Epithelial cell of esophagus (primary cell): ENCODE measurements around the gene NHSL2.

Experiments
- DNase-seq: peaks from one replicate; pipeline ENCODE4 v3.0.0; 2010; ENCODE audit warnings: low read depth
- H3K4me3 ChIP-seq: 2 replicates; pipeline ENCODE4 v1.5.1; 2011; ENCODE audit warnings: mild to moderate bottlenecking, low read length, control low read depth
- CTCF ChIP-seq: IDR thresholded peaks from 2 replicates; pipeline ENCODE4 v1.5.1; 2011; ENCODE audit warnings: low read depth, mild to moderate bottlenecking, low read length, control low read depth, inconsistent platforms; ENCODE audit not compliant: insufficient read depth; ENCODE audit errors: missing control alignments

The NHSL2 gene

GRCh38 chrX:71989768-71990426 lies 79.3 kb downstream of the NHSL2 start:
- TF ChIP-seq CTCF: no peak
- H3K4me3 ChIP-seq: no peak overlapping the region
- peak; percentile 67 for DNase-seq

GRCh38 chrX:71990518-71990917 lies 79.9 kb downstream of the NHSL2 start:
- DNase-seq: no peak
- TF ChIP-seq CTCF: no peak
- no peak overlapping the region for H3K4me3 ChIP-seq

GRCh38 chrX:71991164-71991563 lies 80.5 kb downstream of the NHSL2 start:
- no peak overlapping the region for H3K4me3 ChIP-seq
- no peak for DNase-seq
- no peak for TF ChIP-seq CTCF

- TF ChIP-seq CTCF: no peak
- DNase-seq: no peak
- H3K4me3 ChIP-seq: no peak overlapping the region
Observed at GRCh38 chrX:71992711-71993110, 82.1 kb downstream of the NHSL2 start.

GRCh38 chrX:71993371-71993770 lies 82.7 kb downstream of the NHSL2 start:
- no peak for DNase-seq
- no peak overlapping the region for H3K4me3 ChIP-seq
- TF ChIP-seq CTCF: no peak

GRCh38 chrX:71994601-71995000 lies 84.0 kb downstream of the NHSL2 start:
- peak; percentile 33 for DNase-seq
- H3K4me3 ChIP-seq: no peak overlapping the region
- no peak for TF ChIP-seq CTCF

- H3K4me3 ChIP-seq: no peak overlapping the region
- DNase-seq: no peak
- TF ChIP-seq CTCF: no peak
Observed at GRCh38 chrX:71995122-71995521, 84.5 kb downstream of the NHSL2 start.
